ENCODE measurements around the gene C2CD4A.

GRCh38 chr15:62059816-62060112, 7.0 kb upstream of the C2CD4A start:
- TF ChIP-seq, protein P1, sequence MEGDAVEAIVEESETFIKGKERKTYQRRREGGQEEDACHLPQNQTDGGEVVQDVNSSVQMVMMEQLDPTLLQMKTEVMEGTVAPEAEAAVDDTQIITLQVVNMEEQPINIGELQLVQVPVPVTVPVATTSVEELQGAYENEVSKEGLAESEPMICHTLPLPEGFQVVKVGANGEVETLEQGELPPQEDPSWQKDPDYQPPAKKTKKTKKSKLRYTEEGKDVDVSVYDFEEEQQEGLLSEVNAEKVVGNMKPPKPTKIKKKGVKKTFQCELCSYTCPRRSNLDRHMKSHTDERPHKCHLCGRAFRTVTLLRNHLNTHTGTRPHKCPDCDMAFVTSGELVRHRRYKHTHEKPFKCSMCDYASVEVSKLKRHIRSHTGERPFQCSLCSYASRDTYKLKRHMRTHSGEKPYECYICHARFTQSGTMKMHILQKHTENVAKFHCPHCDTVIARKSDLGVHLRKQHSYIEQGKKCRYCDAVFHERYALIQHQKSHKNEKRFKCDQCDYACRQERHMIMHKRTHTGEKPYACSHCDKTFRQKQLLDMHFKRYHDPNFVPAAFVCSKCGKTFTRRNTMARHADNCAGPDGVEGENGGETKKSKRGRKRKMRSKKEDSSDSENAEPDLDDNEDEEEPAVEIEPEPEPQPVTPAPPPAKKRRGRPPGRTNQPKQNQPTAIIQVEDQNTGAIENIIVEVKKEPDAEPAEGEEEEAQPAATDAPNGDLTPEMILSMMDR (IDR thresholded peaks at IDR 0.05), result no peak
- no peak for TF ChIP-seq POLR2A (IDR thresholded peaks at IDR 0.05)
